IPS DF 6.9 (cell line): ENCODE results near the gene CBFA2T2.
"Not testable (repeated sequence)": the region's sequence is repeated elsewhere in the genome, so short reads cannot be mapped to it uniquely, and the experiment has no call there.

Experiments used
- DNase-seq: peaks from one replicate; pipeline ENCODE4 v3.0.0-alpha.2; 2013; ENCODE audit warnings: low read depth, low spot score
- H3K27ac ChIP-seq: one replicate; pipeline ENCODE4 v1.5.1; 2013; ENCODE audit warnings: low read length, control low read depth
- H3K27me3 ChIP-seq: 2 replicates; pipeline ENCODE4 v1.6.1; 2013; ENCODE audit warnings: mild to moderate bottlenecking, low read length; ENCODE audit not compliant: control insufficient read depth, insufficient read depth
- H3K36me3 ChIP-seq: 2 replicates; pipeline ENCODE4 v1.6.1; 2013; ENCODE audit warnings: low read length; ENCODE audit not compliant: control insufficient read depth, insufficient read depth
- H3K4me1 ChIP-seq: 2 replicates; pipeline ENCODE4 v1.6.1; 2013; ENCODE audit warnings: low read length; ENCODE audit not compliant: control insufficient read depth, insufficient read depth
- H3K4me3 ChIP-seq: 2 replicates; pipeline ENCODE4 v1.5.1; 2013; ENCODE audit warnings: mild to moderate bottlenecking, low read length
- H3K9me3 ChIP-seq: 2 replicates; pipeline ENCODE4 v1.6.1; 2013; ENCODE audit warnings: low read length, inconsistent platforms; ENCODE audit not compliant: control insufficient read depth, insufficient read depth
- WGBS: extraction: QIAGEN DNeasy Blood & Tissue Kit; methylation state at CpG from one replicate; pipeline ENCODE4 v1.1.7; 2013; ENCODE audit warnings: mixed read lengths, missing lambda C conversion rate; ENCODE audit not compliant: insufficient read length, insufficient coverage; 5-methylcytosine and 5-hydroxymethylcytosine counted together

CBFA2T2 gene

DNA sequence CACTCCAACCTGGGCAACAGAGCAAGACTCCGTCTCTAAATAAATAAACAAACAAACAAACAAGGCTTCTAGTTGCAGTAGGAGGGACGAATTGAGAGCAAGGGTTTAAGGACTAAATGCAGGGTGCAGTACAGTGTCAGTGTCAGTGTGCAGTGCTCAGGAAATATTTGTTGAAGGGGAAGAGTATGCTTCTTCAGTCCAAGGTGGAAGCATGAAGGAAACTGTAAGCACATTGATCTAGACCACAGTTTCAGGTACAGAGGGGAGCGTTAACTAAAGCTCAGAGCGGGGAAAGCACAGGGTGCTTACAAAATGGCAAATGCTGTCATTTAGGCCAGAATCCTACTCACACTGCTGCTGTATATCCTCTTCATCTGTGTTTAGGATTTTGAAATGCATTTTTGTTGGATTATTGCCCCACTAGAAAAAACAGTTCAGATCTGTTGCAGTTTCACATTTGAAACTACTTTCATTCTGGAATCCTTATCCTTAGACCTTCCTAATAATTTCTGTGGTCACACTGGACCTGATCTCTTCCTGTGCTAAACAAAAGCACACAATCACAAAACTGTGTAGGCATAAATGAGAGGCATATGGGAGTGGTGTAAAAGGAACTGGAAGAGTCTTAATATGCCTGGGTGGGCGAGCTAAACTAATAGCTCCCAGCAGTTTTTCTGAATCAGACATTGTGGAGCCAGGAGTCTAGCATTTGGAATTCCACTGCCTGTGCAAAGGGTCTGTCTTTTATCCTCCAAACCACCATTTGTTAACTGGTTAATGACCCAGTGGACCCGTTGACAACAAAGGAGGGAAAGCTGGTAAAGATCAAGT lies 41.4 kb downstream of the CBFA2T2 start:
- H3K4me3 ChIP-seq, result no peak overlapping the region
- no CpG with 5 or more reads among the region's 6 CpGs for WGBS

DNA sequence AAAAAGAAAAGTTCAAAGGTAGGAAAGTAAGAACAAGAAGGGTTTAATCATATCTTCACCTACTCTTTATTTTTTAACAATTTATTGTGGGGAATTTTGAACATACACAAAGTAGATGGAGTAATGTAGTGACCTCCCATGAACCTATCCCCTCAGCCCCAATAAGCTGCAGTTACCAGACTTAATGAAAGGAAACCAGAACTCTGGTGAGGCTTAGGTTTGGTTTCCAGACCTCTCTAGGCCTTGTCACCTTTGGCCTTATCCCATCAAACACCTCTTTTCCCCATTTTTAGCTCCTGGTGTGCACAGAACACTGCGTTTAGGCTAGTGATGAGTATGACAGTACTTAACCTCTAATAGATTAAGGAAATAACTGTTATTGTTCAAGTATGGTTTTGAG lies 42.0 kb downstream of the CBFA2T2 start:
- H3K36me3 ChIP-seq, result no peaks in the 10 kb centered on the region
- no CpG with 5 or more reads among the region's 1 CpG for WGBS
- DNase-seq, result no peak
- no peaks in the 10 kb centered on the region for H3K9me3 ChIP-seq
- no peaks in the 10 kb centered on the region for H3K27me3 ChIP-seq
- no peak overlapping the region for H3K4me3 ChIP-seq
- no peak overlapping the region for H3K27ac ChIP-seq
- 0 out of 2 replicates have a peak, but pooled peaks cover 1% of the 10 kb centered on the region for H3K4me1 ChIP-seq

More for the DNA sequence above, 41.4 kb downstream of the CBFA2T2 start:
- Histone ChIP-seq H3K36me3 (no peaks in the 10 kb centered on the region), H3K4me1 (0 out of 2 replicates have a peak, but pooled peaks cover 1% of the 10 kb centered on the region), H3K27me3 (no peaks in the 10 kb centered on the region), H3K27ac (no peak overlapping the region), H3K9me3 (no peaks in the 10 kb centered on the region)
- DNase-seq, result no peak

DNA sequence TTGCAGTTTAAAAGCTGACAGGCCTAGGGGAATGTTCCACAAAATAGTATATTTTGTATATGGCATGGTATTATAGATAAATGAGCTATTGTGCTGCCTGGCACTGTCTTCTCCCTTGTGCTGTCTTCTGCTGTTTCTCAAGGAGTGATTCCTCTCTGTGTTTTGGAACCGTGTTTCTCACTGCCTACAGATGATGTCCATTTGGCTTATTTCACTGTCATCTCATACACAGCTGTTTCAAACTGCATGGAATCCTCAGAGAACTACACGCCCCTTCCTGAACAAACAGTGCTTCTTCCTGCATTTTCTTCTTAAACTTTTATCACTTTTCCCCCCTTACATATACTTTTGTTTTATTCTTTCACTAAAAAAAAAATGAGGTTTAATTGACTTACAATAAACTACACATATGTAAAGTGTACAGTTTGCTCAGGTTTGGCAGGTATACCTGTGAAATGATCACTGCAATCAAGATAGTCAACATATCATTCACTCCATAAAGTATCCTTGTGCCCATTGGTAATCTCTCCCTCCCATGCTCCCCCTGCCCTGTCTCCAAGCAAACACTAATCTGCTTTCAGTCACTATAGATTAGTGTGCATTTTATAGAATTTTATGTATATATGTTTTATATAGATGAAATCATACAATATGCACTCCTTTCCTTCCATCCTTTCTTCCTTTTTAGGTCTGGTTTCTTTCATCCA lies 43.0 kb downstream of the CBFA2T2 start:
- no peaks in the 10 kb centered on the region for H3K27me3 ChIP-seq
- 0 out of 2 replicates have a peak, but pooled peaks cover 1% of the 10 kb centered on the region for H3K4me1 ChIP-seq
- DNase-seq, result no peak
- no peaks in the 10 kb centered on the region for H3K36me3 ChIP-seq
- no peaks in the 10 kb centered on the region for H3K9me3 ChIP-seq
- H3K27ac ChIP-seq, result no peak overlapping the region
- H3K4me3 ChIP-seq, result no peak overlapping the region
- 100% methylated on average over 1 of the region's 2 CpGs for WGBS

DNA sequence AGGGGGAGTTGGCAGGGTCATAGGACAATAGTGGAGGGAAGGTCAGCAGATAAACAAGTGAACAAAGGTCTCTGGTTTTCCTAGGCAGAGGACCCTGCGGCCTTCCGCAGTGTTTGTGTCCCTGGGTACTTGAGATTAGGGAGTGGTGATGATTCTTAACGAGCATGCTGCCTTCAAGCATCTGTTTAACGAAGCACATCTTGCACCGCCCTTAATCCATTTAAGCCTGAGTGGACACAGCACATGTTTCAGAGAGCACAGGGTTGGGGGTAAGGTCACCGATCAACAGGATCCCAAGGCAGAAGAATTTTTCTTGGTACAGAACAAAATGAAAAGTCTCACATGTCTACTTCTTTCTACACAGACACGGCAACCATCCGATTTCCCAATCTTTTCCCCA lies 45.8 kb downstream of the CBFA2T2 start:
- not testable (repeated sequence) for H3K9me3 ChIP-seq, H3K27ac ChIP-seq, H3K36me3 ChIP-seq, H3K4me1 ChIP-seq, H3K27me3 ChIP-seq, DNase-seq, H3K4me3 ChIP-seq
- WGBS, result no CpG with 5 or more reads among the region's 8 CpGs

GRCh38 chr20:33537608-33538007 lies 47.7 kb downstream of the CBFA2T2 start:
- H3K36me3 ChIP-seq, result no peaks in the 10 kb centered on the region
- no peaks in the 10 kb centered on the region for H3K4me1 ChIP-seq
- no peak overlapping the region for H3K4me3 ChIP-seq
- no peak for DNase-seq
- no peaks in the 10 kb centered on the region for H3K27me3 ChIP-seq
- no peaks in the 10 kb centered on the region for H3K9me3 ChIP-seq
- WGBS, result no CpG with 5 or more reads among the region's 2 CpGs
- H3K27ac ChIP-seq, result no peak overlapping the region

DNA sequence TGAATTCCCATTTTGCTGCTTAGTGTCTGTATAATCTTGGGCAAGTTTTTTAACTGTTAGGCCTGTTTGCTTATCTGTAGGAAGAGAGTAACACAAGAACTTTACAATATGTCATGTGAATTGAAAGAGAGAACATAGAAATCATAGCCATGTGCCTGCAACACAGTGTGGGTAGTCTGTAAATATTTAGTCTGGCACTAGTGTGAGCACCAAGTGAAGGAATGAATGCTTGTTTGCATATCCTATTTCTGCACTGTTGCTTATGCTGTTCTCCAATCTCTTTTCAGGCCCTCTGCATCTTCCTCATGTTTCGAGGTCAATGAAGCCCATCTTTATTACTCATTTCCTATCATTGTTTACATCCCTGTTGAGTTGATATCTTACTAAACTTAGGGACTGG lies 49.2 kb downstream of the CBFA2T2 start:
- H3K4me3 ChIP-seq, result no peak overlapping the region
- no peaks in the 10 kb centered on the region for H3K27me3 ChIP-seq
- H3K9me3 ChIP-seq, result no peaks in the 10 kb centered on the region
- WGBS, result no CpG with 5 or more reads among the region's 1 CpG
- H3K4me1 ChIP-seq, result no peaks in the 10 kb centered on the region
- H3K36me3 ChIP-seq, result no peaks in the 10 kb centered on the region
- no peak for DNase-seq
- H3K27ac ChIP-seq, result no peak overlapping the region

DNA sequence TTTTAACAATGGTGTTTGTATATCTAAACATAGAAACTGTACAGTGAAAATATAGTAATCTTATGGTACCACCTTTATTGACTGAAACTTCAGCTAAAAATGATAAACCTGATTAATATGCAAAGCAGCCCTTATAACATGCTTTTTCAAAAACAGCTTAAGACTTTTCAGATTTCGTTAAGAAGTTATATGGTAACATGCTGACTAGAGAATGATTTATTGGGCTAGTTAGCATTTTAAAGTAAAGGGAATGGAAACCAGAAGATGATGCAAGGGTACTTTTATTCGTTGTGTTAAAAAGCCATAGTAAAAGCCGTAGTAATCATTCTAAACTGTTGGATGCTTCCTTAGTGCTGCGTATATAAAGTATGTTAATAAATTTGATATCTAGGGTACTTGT lies 50.5 kb downstream of the CBFA2T2 start:
- Histone ChIP-seq H3K4me1 (no peaks in the 10 kb centered on the region), H3K27me3 (no peaks in the 10 kb centered on the region), H3K9me3 (no peaks in the 10 kb centered on the region), H3K36me3 (no peaks in the 10 kb centered on the region), H3K27ac (no peak overlapping the region), H3K4me3 (no peak overlapping the region)
- no CpG with 5 or more reads among the region's 4 CpGs for WGBS
- no peak for DNase-seq

DNA sequence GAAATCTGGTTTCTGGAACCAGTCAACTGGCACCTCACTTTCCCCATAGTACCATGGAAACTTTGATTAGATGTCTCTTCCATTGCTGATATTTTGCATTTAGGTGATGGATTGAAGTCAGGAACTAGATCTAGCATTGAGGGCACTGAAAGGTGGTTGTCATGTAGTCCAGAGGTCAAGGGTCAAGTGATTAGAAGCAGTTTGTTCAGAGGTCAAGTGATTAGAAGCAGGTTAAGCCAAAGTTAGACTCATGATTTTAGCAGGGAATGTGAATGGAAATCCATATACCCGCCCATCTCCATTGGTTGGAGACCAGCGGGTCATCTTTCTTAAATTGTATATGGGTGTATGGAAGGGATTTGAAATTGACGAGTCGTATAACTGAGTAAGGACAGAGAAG lies 51.2 kb downstream of the CBFA2T2 start:
- Histone ChIP-seq H3K9me3 (no peaks in the 10 kb centered on the region), H3K36me3 (no peaks in the 10 kb centered on the region), H3K27me3 (no peaks in the 10 kb centered on the region), H3K4me1 (no peaks in the 10 kb centered on the region), H3K4me3 (no peak overlapping the region), H3K27ac (no peak overlapping the region)
- no peak for DNase-seq
- 100% methylated on average over 2 of the region's 4 CpGs for WGBS

- H3K9me3 ChIP-seq, result no peaks in the 10 kb centered on the region
- no peak for DNase-seq
- H3K36me3 ChIP-seq, result no peaks in the 10 kb centered on the region
- H3K27me3 ChIP-seq, result no peaks in the 10 kb centered on the region
- no peaks in the 10 kb centered on the region for H3K4me1 ChIP-seq
- H3K4me3 ChIP-seq, result no peak overlapping the region
- WGBS, result no CpG with 5 or more reads among the region's 1 CpG
- no peak overlapping the region for H3K27ac ChIP-seq
Observed at GRCh38 chr20:33541797-33542196, 51.9 kb downstream of the CBFA2T2 start.

DNA sequence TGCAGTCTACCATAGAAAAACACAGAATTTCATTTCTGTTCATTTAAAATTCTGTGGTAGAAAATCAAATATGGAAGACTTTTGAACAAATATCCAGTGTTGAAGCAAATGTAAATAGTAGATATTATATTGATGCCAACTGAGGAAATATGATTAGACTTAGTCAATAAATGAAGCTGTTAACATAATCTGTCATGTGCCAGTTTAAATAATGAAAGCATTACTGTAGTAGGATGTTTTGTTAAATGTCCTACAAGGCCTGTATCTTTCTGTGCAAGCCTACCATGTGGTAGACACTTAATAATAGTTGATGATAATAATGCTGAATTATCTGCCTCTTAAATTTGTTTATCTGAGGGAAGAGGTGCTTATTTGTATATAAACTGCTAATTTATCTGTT lies 55.9 kb downstream of the CBFA2T2 start:
- H3K36me3 ChIP-seq, result no peaks in the 10 kb centered on the region
- H3K4me3 ChIP-seq, result no peak overlapping the region
- H3K9me3 ChIP-seq, result no peaks in the 10 kb centered on the region
- H3K27me3 ChIP-seq, result no peaks in the 10 kb centered on the region
- DNase-seq, result no peak
- H3K4me1 ChIP-seq, result no peaks in the 10 kb centered on the region
- H3K27ac ChIP-seq, result no peak overlapping the region
